HG03060 (cell line): Measurements from ENCODE around the gene TEX261.

ENCODE experiments used
- ATAC-seq: cut with Tn5 transposase; IDR thresholded peaks from one replicate; pipeline ENCODE4 v1.9.1; 2021; ENCODE audit warnings: low read depth, moderate number of reproducible peaks; ENCODE audit not compliant: unreplicated experiment

TEX261 gene

GRCh38 chr2:70983506-70984227 lies 11.0 kb downstream of the TEX261 start:
- no peak for ATAC-seq

GRCh38 chr2:70982971-70983370 lies 11.7 kb downstream of the TEX261 start:
- no peak for ATAC-seq

GRCh38 chr2:70981866-70982810 lies 12.5 kb downstream of the TEX261 start:
- no peak for ATAC-seq

- ATAC-seq: no peak
Observed at GRCh38 chr2:70981421-70981820, 13.3 kb downstream of the TEX261 start.

GRCh38 chr2:70979626-70980025 lies 15.0 kb downstream of the TEX261 start:
- ATAC-seq: no peak

GRCh38 chr2:70979180-70979488 lies 15.5 kb downstream of the TEX261 start:
- ATAC-seq: no peak

- ATAC-seq: no peak
Observed at GRCh38 chr2:70978341-70979179, 16.1 kb downstream of the TEX261 start, which contains the start of gene ANKRD53. Gene ANKRD53, plus strand, starts transcription at chr2:70978630. Its CDS starts 16 bp downstream, at chr2:70978646.

GRCh38 chr2:70977605-70978205 lies 17.0 kb downstream of the TEX261 start:
- no peak for ATAC-seq

GRCh38 chr2:70975237-70975636 lies 19.4 kb downstream of the TEX261 start:
- ATAC-seq: no peak

- no peak for ATAC-seq
Observed at GRCh38 chr2:70974592-70974991, 20.1 kb downstream of the TEX261 start.

GRCh38 chr2:70967189-70967588 lies 27.5 kb downstream of the TEX261 start:
- no peak for ATAC-seq

- no peak for ATAC-seq
Observed at GRCh38 chr2:70966681-70967080, 28.0 kb downstream of the TEX261 start.

- ATAC-seq: no peak
Observed at GRCh38 chr2:70965506-70965905, 29.2 kb downstream of the TEX261 start.

GRCh38 chr2:70964596-70965386 lies 29.9 kb downstream of the TEX261 start:
- no peak for ATAC-seq

GRCh38 chr2:70964133-70964532 lies 30.5 kb downstream of the TEX261 start:
- ATAC-seq: no peak

- no peak for ATAC-seq
Observed at GRCh38 chr2:70962885-70963878, 31.5 kb downstream of the TEX261 start.

GRCh38 chr2:70962211-70962884 lies 32.3 kb downstream of the TEX261 start:
- ATAC-seq: no peak

- ATAC-seq: no peak
Observed at GRCh38 chr2:70961648-70961994, 33.1 kb downstream of the TEX261 start.
